H1 (cell line): ENCODE results near the gene ARHGEF6. TPM values are rescaled to one million over a fixed set of nuclear protein-coding genes. Genes with fewer than 3 reads are reported as not detected.

Experiments
- FOSL1 ChIP-seq: IDR thresholded peaks from 2 replicates; pipeline ENCODE4 v1.6.1; 2011; ENCODE audit warnings: mild to moderate bottlenecking, low read depth, low read length, moderate library complexity; ENCODE audit not compliant: insufficient read depth
- POLR2A ChIP-seq, 2 experiments: IDR thresholded peaks; 1 replicate in 1 of 2; 2 replicates in 1 of 2; pipeline ENCODE4 v1.6.1; 2011; ENCODE audit warnings: low read depth in 2 of 2, low read length in 2 of 2, mild to moderate bottlenecking in 2 of 2; ENCODE audit errors: control extremely low read depth in 1 of 2
- polyA plus RNA-seq, 7 experiments: library from polyadenylated mRNA; depleted of rRNA in 3 of 7; stranded (reverse) in 5 of 7; unstranded in 2 of 7; fragments of >200 nt in 5 of 7; fragments of 200-250 nt in 2 of 7; gene quantifications; 1 replicate in 5 of 7; 2 replicates in 1 of 7; 4 replicates in 1 of 7; pipeline versions ENCODE4 v1.2.1 to v1.2.3, GENCODE V29; 2011 to 2013; ENCODE audit warnings: missing spikeins in 2 of 7, mixed read lengths in 2 of 7
- total RNA-seq: library from RNA; stranded (reverse); fragmentation: NEBNext Ultra II Directional; extraction: Animal tissue kit (Norgen Biotek cat#: 25700); gene quantifications from 2 replicates; pipeline ENCODE4 v1.2.1, GENCODE V29; 2021
- TF ChIP-seq, protein P1 (sequence below): IDR thresholded peaks from 2 replicates; pipeline ENCODE4 v1.6.1; 2012; ENCODE audit warnings: inconsistent platforms

ARHGEF6 gene
- total and polyA plus RNA-seq, 2 of the 8 experiments (the other 6 are each of a cell fraction or from before 2014, with no cell fraction given) = 3.6 to 3.7 TPM

DNA sequence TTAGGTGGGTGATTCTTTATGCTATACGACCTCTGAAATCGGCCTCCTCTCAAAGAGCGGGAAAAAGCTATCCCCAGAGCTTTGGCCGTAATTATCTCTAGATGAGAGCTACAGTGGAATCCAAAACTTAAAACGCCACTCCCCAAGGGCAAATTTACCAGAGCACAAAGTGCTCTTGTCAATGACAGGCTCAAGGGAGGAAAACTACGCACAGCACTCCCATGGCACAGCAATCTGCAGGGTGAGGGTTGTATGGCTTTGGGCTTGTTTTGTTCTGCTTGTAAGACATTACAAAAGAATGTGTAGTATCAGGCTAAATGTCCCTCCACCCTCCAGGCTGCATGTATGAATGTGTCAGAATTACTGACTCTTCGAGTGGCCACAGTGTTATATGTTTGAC lies 44.0 kb downstream of the ARHGEF6 start (continued):
- TF ChIP-seq, protein P1, sequence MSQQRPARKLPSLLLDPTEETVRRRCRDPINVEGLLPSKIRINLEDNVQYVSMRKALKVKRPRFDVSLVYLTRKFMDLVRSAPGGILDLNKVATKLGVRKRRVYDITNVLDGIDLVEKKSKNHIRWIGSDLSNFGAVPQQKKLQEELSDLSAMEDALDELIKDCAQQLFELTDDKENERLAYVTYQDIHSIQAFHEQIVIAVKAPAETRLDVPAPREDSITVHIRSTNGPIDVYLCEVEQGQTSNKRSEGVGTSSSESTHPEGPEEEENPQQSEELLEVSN = no peak
- TF ChIP-seq POLR2A (IDR thresholded peaks at IDR 0.05; ENCODE audit: control extremely low read depth in 1 of 2, low read depth in 2 of 2, low read length in 2 of 2) (no peak), FOSL1 (no peak)
